Fibroblast of lung (primary cell): ENCODE data around the gene TK1. TPM values are rescaled to one million over a fixed set of nuclear protein-coding genes. Genes with fewer than 3 reads are reported as not detected.

ENCODE experiments used
- DNase-seq, 2 donors: peaks; one replicate each; pipeline versions ENCODE4 v3.0.0 to v3.0.0-alpha.2; 2010; ENCODE audit warnings: low read depth in 2 of 2
- H2AFZ ChIP-seq: 2 replicates; pipeline ENCODE4 v1.5.1; 2012; ENCODE audit warnings: low read length, control low read depth, inconsistent platforms
- H3K27ac ChIP-seq: 2 replicates; pipeline ENCODE4 v1.5.1; 2011; ENCODE audit warnings: low read length, control low read depth; ENCODE audit not compliant: insufficient read depth
- H3K27me3 ChIP-seq: 2 replicates; pipeline ENCODE4 v1.5.1; 2011; ENCODE audit warnings: mild to moderate bottlenecking, low read length; ENCODE audit not compliant: control insufficient read depth, insufficient read depth
- H3K36me3 ChIP-seq: 2 replicates; pipeline ENCODE4 v1.5.1; 2011; ENCODE audit warnings: low read length; ENCODE audit not compliant: control insufficient read depth, insufficient read depth
- H3K4me1 ChIP-seq: 2 replicates; pipeline ENCODE4 v1.5.1; 2011; ENCODE audit warnings: low read length; ENCODE audit not compliant: control insufficient read depth, insufficient read depth; ENCODE audit errors: extremely low read depth
- H3K4me2 ChIP-seq: 2 replicates; pipeline ENCODE4 v1.5.1; 2011; ENCODE audit warnings: low read length, control low read depth; ENCODE audit not compliant: insufficient read depth; ENCODE audit errors: extremely low read depth
- H3K4me3 ChIP-seq, 4 experiments: fragments of 200-600 bp in 1 of 4; sonication (generic) in 1 of 4; replicated peaks in 1 of 4; 2 replicates each; pipeline ENCODE4 v1.5.1; 2011 to 2016; ENCODE audit warnings: low read length in 4 of 4, low read depth in 3 of 4, mild to moderate bottlenecking in 3 of 4, control low read depth in 2 of 4, inconsistent platforms in 1 of 4, mixed read lengths in 1 of 4; ENCODE audit not compliant: insufficient read depth in 1 of 4; ENCODE audit errors: control extremely low read depth in 1 of 4
- H3K79me2 ChIP-seq: 2 replicates; pipeline ENCODE4 v1.5.1; 2012; ENCODE audit warnings: mild to moderate bottlenecking, low read length, inconsistent platforms; ENCODE audit not compliant: control insufficient read depth, insufficient read depth
- H3K9ac ChIP-seq: 2 replicates; pipeline ENCODE4 v1.5.1; 2011; ENCODE audit warnings: mild to moderate bottlenecking, low read length, control low read depth; ENCODE audit not compliant: insufficient read depth
- H3K9me3 ChIP-seq: 2 replicates; pipeline ENCODE4 v1.5.1; 2012; ENCODE audit warnings: low read depth, low read length; ENCODE audit not compliant: control insufficient read depth, insufficient read depth
- H4K20me1 ChIP-seq: 2 replicates; pipeline ENCODE4 v1.5.1; 2011; ENCODE audit warnings: low read length; ENCODE audit not compliant: control insufficient read depth, insufficient read depth; ENCODE audit errors: extremely low read depth
- CTCF ChIP-seq, 2 donors: IDR thresholded peaks in 1 of 2; conservative IDR thresholded peaks in 1 of 2; 1 replicate in 1 of 2; 2 replicates in 1 of 2; pipeline ENCODE4 v1.5.1; 2011 to 2012; ENCODE audit warnings: low read length in 2 of 2, control low read depth in 1 of 2, inconsistent platforms in 1 of 2, low read depth in 1 of 2, mild to moderate bottlenecking in 1 of 2
- EZH2 ChIP-seq: IDR thresholded peaks from 2 replicates; pipeline ENCODE4 v1.5.1; 2012; ENCODE audit warnings: low read length, control low read depth, mild to moderate bottlenecking; ENCODE audit errors: missing control alignments
- polyA plus RNA-seq, 2 donors: library from polyadenylated mRNA; depleted of rRNA in 1 of 2; stranded (reverse) in 1 of 2; unstranded in 1 of 2; fragments of >200 nt; gene quantifications; 2 replicates each; pipeline ENCODE4 v1.2.1, GENCODE V29; 2011 to 2012; ENCODE audit warnings: missing spikeins in 1 of 2
- total RNA-seq: library from RNA; depleted of rRNA; stranded (reverse); fragments of >200 nt; gene quantifications from 2 replicates; pipeline ENCODE4 v1.2.1, GENCODE V29; 2014

The TK1 gene
- total and polyA plus RNA-seq, 2 donors (not counting 1 experiment from before 2014, with no cell fraction given): 40.6 to 69.2 TPM

DNA sequence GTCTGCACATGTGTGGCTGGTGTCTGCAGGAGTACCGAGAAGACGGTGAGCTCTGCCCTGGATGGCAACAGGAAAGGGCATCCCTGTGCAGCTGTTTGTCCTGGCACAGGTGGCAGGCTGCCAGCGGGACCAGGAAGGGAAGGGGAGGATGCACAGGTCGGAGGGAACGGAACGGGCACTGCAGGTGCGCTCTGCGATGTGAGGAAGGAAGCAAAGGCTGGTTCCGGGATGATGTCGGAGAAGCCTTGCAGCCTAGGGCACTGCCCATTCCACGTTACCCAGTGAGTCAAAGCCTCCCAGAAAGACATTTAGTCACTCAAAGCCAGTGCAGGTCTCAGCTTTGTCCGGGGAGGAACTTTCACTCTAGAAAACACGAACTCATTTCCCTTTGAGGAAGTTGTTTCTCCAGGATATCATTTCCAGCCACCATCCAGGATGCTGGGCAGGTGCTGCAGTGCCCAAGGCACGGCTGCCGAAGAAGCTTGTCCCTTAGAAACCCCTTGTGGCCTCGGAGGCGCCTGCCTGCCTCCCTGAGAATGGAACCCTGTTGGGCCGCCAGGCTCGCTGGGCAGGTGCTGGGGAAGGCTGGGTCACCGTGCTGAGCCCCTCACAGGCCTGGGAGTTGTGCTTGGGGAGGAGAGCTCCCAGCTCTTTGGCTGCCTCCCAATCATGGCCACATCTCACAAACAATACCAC, 40.1 kb upstream of the TK1 start:
- no peaks in the 10 kb centered on the region for H4K20me1 ChIP-seq
- peaks cover 2% of the 10 kb centered on the region for H3K36me3 ChIP-seq
- no peaks in the 10 kb centered on the region for H3K9me3 ChIP-seq
- H2AFZ ChIP-seq: no peak overlapping the region
- no peak for TF ChIP-seq EZH2
- TF ChIP-seq CTCF (conservative IDR thresholded peaks at IDR 0.05 in 1 of 2, IDR thresholded peaks at IDR 0.05 in 1 of 2; ENCODE audit: low read depth in 1 of 2, low read length in 2 of 2): no peak
- peaks cover 16% of the 10 kb centered on the region for H3K27me3 ChIP-seq
- no peak overlapping the region for H3K27ac ChIP-seq
- no peak overlapping the region for H3K9ac ChIP-seq
- no peak overlapping the region for H3K4me3 ChIP-seq
- DNase-seq: no peak
- no peak overlapping the region for H3K4me2 ChIP-seq
- no peaks in the 10 kb centered on the region for H3K79me2 ChIP-seq
- H3K4me1 ChIP-seq: no peaks in the 10 kb centered on the region

DNA sequence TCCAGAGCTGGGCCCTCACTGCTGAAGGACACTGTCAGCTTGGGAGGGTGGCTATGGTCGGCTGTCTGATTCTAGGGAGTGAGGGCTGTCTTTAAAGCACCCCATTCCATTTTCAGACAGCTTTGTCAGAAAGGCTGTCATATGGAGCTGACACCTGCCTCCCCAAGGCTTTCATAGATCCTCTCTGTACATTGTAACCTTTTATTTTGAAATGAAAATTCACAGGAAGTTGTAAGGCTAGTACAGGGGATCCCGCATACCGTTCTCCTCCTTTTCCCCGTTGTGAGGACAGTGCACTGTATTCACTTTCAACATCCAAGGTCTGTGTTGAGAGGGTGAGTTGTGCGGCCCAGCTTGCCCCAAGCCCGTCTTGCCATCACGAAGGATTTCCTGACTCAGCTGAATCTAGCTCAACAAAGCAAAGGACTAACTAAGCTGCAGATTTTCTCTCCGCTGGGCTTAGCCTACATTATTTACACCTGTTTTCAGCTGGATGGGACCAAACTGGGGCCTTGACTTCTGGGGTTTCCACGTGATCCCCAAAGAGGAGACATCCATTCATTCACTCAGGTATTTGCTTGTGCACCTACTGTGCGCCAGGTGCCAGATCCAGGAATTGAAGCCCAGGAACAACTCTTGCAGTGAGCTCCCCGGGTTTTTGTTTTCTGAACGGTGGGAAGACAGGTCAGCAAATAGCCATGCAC, 39.4 kb upstream of the TK1 start:
- H3K4me3 ChIP-seq: no peak overlapping the region
- no peak overlapping the region for H3K9ac ChIP-seq
- no peaks in the 10 kb centered on the region for H4K20me1 ChIP-seq
- peaks cover 2% of the 10 kb centered on the region for H3K36me3 ChIP-seq
- no peak for DNase-seq
- H3K4me1 ChIP-seq: no peaks in the 10 kb centered on the region
- no peaks in the 10 kb centered on the region for H3K9me3 ChIP-seq
- H3K4me2 ChIP-seq: no peak overlapping the region
- no peak overlapping the region for H3K27ac ChIP-seq
- TF ChIP-seq EZH2 (no peak), CTCF (conservative IDR thresholded peaks at IDR 0.05 in 1 of 2, IDR thresholded peaks at IDR 0.05 in 1 of 2; ENCODE audit: low read depth in 1 of 2, low read length in 2 of 2) (no peak)
- H3K79me2 ChIP-seq: no peaks in the 10 kb centered on the region
- H2AFZ ChIP-seq: no peak overlapping the region
- peaks cover 12% of the 10 kb centered on the region for H3K27me3 ChIP-seq

DNA sequence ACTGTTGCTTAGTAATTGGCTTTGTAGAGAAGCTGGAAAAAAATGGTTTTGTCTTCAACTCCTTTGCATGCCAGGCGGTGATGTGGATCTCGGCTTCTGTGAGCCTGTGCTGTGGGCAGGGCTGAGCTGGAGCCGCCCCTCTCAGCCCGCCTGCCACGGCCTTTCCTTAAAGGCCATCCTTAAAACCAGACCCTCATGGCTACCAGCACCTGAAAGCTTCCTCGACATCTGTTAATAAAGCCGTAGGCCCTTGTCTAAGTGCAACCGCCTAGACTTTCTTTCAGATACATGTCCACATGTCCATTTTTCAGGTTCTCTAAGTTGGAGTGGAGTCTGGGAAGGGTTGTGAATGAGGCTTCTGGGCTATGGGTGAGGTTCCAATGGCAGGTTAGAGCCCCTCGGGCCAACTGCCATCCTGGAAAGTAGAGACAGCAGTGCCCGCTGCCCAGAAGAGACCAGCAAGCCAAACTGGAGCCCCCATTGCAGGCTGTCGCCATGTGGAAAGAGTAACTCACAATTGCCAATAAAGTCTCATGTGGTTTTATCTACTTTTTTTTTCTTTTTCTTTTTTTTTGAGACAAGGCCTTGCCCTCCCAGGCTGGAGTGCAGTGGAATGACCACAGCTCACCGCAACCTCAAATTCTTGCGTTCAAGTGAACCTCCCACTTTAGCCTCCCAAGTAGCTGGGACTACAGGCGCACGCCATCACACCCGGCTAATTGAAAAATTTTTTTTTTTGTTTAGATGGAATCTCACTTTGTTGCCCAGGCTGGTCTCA, 38.4 kb upstream of the TK1 start:
- Histone ChIP-seq H4K20me1 (no peaks in the 10 kb centered on the region), H3K4me1 (no peaks in the 10 kb centered on the region), H2AFZ (no peak overlapping the region), H3K27ac (no peak overlapping the region), H3K4me3 (no peak overlapping the region), H3K27me3 (peaks cover 3% of the 10 kb centered on the region), H3K9me3 (no peaks in the 10 kb centered on the region), H3K36me3 (peaks cover 5% of the 10 kb centered on the region), H3K79me2 (no peaks in the 10 kb centered on the region), H3K4me2 (no peak overlapping the region), H3K9ac (no peak overlapping the region)
- no peak for TF ChIP-seq EZH2
- no peak for TF ChIP-seq CTCF (conservative IDR thresholded peaks at IDR 0.05 in 1 of 2, IDR thresholded peaks at IDR 0.05 in 1 of 2; ENCODE audit: low read depth in 1 of 2, low read length in 2 of 2)
- no peak for DNase-seq
